ENCODE measurements around the gene SORCS2. TPM values are rescaled to one million over a fixed set of nuclear protein-coding genes. Genes with fewer than 3 reads are reported as not detected.

SORCS2 gene
- total and polyA plus RNA-seq, 2 donors (not counting 1 experiment from before 2014, with no cell fraction given): not detected

DNA sequence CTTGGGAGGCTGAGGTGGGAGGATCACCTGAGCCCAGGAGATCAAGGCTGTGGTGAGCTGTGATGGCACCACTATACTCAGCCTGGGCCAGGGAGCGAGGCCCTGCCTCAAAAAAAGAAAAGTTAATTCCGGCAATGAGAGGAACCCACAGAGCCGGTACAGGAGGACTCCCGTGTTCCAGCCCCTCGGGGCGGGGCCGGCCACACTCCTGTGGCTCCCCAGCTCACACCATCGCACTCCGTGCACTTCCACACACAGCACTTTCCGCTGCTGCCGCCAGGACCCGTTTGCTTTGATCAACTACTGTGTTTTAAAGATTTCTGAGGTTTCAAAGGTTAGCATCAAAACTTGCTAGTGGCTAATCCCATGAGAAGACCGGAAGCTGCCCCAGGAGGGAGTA, 575.6 kb downstream of the SORCS2 start:
- Histone ChIP-seq H3K79me2 (ENCODE audit: control insufficient read depth, insufficient read depth, low read length) (no peaks in the 10 kb centered on the region), H3K9me3 (ENCODE audit: control extremely low read depth in 1 of 3, control insufficient read depth in 2 of 3, insufficient read depth in 1 of 3, low read length in 2 of 3) (no peaks in the 10 kb centered on the region), H3K9ac (ENCODE audit: low read length) (no peak overlapping the region), H3K27ac (ENCODE audit: low read length in 2 of 2) (no peak overlapping the region), H3K4me3 (ENCODE audit: control extremely low read depth in 1 of 5, extremely low read depth in 1 of 5, insufficient read depth in 1 of 5, low read depth in 2 of 5, low read length in 4 of 5) (no peak overlapping the region), H3K4me1 (ENCODE audit: control insufficient read depth in 2 of 2, insufficient read depth in 2 of 2, low read length in 2 of 2) (no peaks in the 10 kb centered on the region), H3K27me3 (replicated peaks in 1 of 4; ENCODE audit: control extremely low read depth in 1 of 4, control insufficient read depth in 3 of 4, insufficient read depth in 4 of 4, low read length in 3 of 4) (no peaks in the 10 kb centered on the region), H4K20me1 (ENCODE audit: control insufficient read depth, insufficient read depth, low read length, poor library complexity, severe bottlenecking) (no peaks in the 10 kb centered on the region), H3K36me3 (replicated peaks in 1 of 2; ENCODE audit: control extremely low read depth in 1 of 2, control insufficient read depth in 1 of 2, extremely low read depth in 1 of 2, insufficient read depth in 2 of 2, low read length in 1 of 2) (no peaks in the 10 kb centered on the region), H2AFZ (ENCODE audit: insufficient read depth, low read depth, low read length, poor library complexity, severe bottlenecking) (no peak overlapping the region), H3K4me2 (replicated peaks; ENCODE audit: low read depth, low read length, poor library complexity, severe bottlenecking) (no peak overlapping the region)
- 83% methylated on average over 11 of the region's 13 CpGs for WGBS (ENCODE audit: insufficient coverage)
- ChIA-PET POLR2A (no interaction called here), CTCF (interaction anchor here (1.2 kb wide), 1 partner anchor 11 kb away, joined by 3 read pairs; no protein-coding TSS in a partner anchor)
- intact Hi-C loops (cut with micrococcal nuclease): no loop called here
- Mint-ChIP-seq H3K4me3 (no peak overlapping the region), H3K9me3 (ENCODE audit: insufficient read depth) (no peaks in the 10 kb centered on the region), H3K27ac (no peak overlapping the region), H3K4me1 (no peaks in the 10 kb centered on the region), H3K27me3 (peaks cover 10% of the 10 kb centered on the region)
- no peak for ATAC-seq (ENCODE audit: low read depth)
- TF ChIP-seq, protein P1, sequence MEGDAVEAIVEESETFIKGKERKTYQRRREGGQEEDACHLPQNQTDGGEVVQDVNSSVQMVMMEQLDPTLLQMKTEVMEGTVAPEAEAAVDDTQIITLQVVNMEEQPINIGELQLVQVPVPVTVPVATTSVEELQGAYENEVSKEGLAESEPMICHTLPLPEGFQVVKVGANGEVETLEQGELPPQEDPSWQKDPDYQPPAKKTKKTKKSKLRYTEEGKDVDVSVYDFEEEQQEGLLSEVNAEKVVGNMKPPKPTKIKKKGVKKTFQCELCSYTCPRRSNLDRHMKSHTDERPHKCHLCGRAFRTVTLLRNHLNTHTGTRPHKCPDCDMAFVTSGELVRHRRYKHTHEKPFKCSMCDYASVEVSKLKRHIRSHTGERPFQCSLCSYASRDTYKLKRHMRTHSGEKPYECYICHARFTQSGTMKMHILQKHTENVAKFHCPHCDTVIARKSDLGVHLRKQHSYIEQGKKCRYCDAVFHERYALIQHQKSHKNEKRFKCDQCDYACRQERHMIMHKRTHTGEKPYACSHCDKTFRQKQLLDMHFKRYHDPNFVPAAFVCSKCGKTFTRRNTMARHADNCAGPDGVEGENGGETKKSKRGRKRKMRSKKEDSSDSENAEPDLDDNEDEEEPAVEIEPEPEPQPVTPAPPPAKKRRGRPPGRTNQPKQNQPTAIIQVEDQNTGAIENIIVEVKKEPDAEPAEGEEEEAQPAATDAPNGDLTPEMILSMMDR (IDR thresholded peaks at IDR 0.05): no peak
- TF ChIP-seq EZH2 (IDR thresholded peaks at IDR 0.05; ENCODE audit: borderline replicate concordance, insufficient read depth, low read depth, low read length, poor library complexity, severe bottlenecking): no peak
- DNase-seq: no peak

DNA sequence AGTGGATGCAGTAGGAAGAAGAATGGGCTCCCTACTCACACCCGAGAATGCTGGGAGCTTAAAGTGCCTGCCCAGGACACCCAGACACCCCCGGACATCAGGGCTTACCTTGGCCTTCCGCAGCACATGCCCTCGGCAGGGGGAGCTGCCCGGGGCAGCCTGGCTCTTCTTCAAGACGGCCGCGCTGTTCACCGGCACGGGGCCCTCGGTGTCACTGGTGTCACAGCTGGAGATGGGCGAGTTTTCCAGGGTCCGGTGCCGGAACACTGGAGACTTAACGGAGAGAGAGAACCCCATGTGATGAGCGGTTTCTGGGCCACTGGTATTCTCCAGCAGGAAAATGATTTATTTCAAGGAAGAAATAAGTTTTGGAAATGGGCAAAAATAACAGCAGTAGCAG, 576.4 kb downstream of the SORCS2 start:
- CTCF ChIA-PET: interaction anchor here (1.2 kb wide), 1 partner anchor 11 kb away, joined by 3 read pairs; no protein-coding TSS in a partner anchor
- Histone ChIP-seq H3K36me3 (replicated peaks in 1 of 2; ENCODE audit: control extremely low read depth in 1 of 2, control insufficient read depth in 1 of 2, extremely low read depth in 1 of 2, insufficient read depth in 2 of 2, low read length in 1 of 2) (no peaks in the 10 kb centered on the region), H4K20me1 (ENCODE audit: control insufficient read depth, insufficient read depth, low read length, poor library complexity, severe bottlenecking) (no peaks in the 10 kb centered on the region), H3K79me2 (ENCODE audit: control insufficient read depth, insufficient read depth, low read length) (no peaks in the 10 kb centered on the region), H2AFZ (ENCODE audit: insufficient read depth, low read depth, low read length, poor library complexity, severe bottlenecking) (no peak overlapping the region), H3K9me3 (ENCODE audit: control extremely low read depth in 1 of 3, control insufficient read depth in 2 of 3, insufficient read depth in 1 of 3, low read length in 2 of 3) (no peaks in the 10 kb centered on the region), H3K27ac (ENCODE audit: low read length in 2 of 2) (no peak overlapping the region), H3K9ac (ENCODE audit: low read length) (no peak overlapping the region), H3K4me1 (ENCODE audit: control insufficient read depth in 2 of 2, insufficient read depth in 2 of 2, low read length in 2 of 2) (no peaks in the 10 kb centered on the region), H3K27me3 (replicated peaks in 1 of 4; ENCODE audit: control extremely low read depth in 1 of 4, control insufficient read depth in 3 of 4, insufficient read depth in 4 of 4, low read length in 3 of 4) (no peaks in the 10 kb centered on the region), H3K4me3 (ENCODE audit: control extremely low read depth in 1 of 5, extremely low read depth in 1 of 5, insufficient read depth in 1 of 5, low read depth in 2 of 5, low read length in 4 of 5) (no peak overlapping the region), H3K4me2 (replicated peaks; ENCODE audit: low read depth, low read length, poor library complexity, severe bottlenecking) (no peak overlapping the region)
- ATAC-seq (ENCODE audit: low read depth) (no peak), DNase-seq (no peak)
- no peaks in the 10 kb centered on the region for H3K4me1 Mint-ChIP-seq
- no peak overlapping the region for H3K4me3 Mint-ChIP-seq
- WGBS (ENCODE audit: insufficient coverage): 86% methylated on average over 13 of the region's 16 CpGs
- POLR2A ChIA-PET: no interaction called here
- H3K27me3 Mint-ChIP-seq: peaks cover 13% of the 10 kb centered on the region
- TF ChIP-seq EZH2 (IDR thresholded peaks at IDR 0.05; ENCODE audit: borderline replicate concordance, insufficient read depth, low read depth, low read length, poor library complexity, severe bottlenecking): no peak
- TF ChIP-seq, protein P1 (IDR thresholded peaks at IDR 0.05): no peak
- H3K27ac Mint-ChIP-seq: no peak overlapping the region
- no peaks in the 10 kb centered on the region for H3K9me3 Mint-ChIP-seq (ENCODE audit: insufficient read depth)
- intact Hi-C loops (cut with micrococcal nuclease): no loop called here
